ENCODE measurements around the gene GSK3A.
A peak's percentile ranks its signal among the peaks of the same experiment; 100 is the strongest.

Gene GSK3A

DNA sequence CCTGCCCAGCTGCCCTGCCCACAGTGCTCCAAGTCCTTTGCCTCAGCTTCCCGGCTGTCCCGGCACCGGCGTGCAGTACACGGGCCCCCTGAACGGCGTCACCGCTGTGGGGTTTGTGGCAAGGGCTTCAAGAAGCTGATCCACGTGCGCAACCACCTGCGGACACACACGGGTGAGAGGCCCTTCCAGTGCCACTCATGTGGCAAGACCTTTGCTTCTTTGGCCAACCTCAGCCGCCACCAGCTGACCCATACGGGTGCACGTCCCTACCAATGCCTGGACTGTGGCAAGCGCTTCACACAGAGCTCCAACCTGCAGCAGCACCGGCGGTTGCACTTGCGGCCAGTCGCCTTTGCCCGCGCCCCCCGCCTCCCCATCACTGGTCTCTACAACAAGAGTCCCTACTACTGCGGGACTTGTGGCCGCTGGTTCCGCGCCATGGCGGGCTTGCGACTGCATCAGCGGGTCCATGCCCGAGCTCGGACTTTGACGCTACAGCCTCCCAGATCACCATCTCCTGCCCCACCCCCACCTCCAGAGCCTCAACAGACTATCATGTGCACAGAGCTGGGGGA lies 16.6 kb downstream of the GSK3A start:
- no peak for DNase-seq (ENCODE audit: low read depth)

DNA sequence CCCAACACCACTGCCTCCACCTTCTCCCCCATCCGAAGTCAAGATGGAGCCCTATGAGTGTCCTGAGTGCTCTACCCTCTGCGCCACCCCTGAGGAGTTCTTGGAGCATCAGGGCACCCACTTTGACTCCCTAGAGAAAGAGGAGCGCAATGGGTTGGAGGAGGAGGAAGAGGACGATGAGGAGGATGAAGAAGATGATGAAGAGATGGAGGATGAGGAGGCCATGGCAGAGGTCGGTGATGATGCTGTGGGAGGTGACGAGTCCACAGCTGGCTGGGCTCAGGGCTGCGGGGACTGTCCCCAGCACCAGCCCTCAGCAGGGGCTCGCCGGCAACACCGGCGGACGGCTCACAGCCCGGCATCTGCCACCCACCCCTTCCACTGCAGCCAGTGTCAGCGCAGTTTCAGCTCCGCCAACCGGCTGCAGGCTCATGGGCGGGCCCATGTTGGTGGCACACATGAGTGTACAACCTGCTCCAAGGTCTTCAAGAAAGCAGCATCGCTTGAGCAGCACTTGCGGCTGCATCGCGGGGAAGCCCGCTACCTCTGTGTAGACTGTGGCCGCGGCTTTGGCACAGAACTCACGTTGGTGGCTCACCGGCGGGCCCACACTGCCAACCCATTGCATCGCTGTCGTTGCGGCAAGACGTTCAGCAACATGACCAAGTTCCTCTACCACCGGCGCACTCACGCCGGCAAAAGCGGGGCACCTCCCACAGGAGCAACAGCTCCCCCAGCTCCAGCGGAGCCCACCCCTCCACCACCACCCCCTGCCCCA lies 17.3 kb downstream of the GSK3A start:
- DNase-seq (ENCODE audit: low read depth): no peak

DNA sequence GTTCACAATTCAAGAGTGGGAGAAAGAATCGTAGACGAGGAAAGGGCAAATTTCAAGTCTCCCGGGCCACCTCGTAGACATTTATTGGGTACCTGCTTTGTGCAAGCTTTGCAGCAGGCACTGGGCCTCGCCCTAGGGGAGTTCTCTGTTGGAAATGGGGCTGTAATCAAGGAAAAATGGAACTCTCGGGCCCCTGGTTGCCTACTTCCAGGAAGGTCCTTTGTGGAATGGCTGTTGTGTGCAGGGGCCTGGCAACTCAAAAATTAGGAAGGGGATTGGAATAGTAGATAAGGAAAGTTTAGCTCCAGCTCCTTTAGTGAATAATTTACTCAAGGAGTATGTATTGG lies 21.7 kb downstream of the GSK3A start:
- no peak for DNase-seq (ENCODE audit: low read depth)

DNA sequence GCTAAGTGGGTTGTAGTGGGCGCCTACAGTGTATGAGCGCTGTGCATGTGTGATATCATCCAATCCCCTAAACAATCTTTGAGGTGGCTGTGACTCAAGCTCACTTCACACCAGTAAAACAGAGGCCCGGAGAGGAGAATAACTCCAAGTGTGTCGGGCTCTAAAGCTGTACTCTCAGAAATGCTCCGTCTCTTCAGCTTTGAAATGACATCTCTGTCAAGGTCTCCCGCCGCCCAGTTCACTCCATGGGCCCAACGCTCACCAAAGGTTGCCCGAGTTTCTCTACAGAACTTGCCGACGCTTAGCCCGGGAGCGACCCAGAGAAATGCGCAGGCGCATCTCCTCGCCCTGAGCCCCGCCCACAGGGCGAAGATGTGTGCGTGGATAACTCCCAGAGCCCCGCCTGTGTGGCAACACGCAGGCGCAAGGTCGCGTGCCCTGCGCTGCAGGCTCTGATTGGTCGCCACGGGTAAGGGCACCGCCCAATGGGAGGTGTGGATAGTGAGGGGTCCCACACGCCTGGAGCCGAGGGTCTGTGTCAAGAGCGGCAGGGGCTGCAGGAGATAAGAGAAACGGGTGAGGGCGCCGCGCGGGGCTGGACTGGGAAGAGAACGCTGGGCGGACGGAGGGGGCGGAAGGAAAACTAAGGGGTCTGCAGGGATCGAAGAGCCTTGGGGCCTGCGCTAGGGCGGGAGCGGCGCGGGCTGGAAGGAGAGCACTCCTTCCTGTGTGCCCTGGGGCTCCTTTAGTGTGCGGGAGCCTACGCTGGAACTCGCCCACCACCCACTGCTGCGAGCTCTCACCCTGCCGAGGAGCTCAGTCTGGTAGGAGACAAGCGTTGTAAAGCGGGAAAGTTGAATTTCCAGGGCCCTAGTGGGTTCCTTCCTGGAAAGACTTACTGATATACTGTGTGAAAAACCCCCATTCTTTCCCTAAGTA lies 22.3 kb downstream of the GSK3A start, which contains the start of gene ZNF526:
Gene ZNF526 (plus strand): TSS at position 501 of the 939 bp plus-strand sequence. CDS start 4,092 bp downstream, outside the sequence.
- peak; percentile 96 for DNase-seq (ENCODE audit: low read depth)

DNA sequence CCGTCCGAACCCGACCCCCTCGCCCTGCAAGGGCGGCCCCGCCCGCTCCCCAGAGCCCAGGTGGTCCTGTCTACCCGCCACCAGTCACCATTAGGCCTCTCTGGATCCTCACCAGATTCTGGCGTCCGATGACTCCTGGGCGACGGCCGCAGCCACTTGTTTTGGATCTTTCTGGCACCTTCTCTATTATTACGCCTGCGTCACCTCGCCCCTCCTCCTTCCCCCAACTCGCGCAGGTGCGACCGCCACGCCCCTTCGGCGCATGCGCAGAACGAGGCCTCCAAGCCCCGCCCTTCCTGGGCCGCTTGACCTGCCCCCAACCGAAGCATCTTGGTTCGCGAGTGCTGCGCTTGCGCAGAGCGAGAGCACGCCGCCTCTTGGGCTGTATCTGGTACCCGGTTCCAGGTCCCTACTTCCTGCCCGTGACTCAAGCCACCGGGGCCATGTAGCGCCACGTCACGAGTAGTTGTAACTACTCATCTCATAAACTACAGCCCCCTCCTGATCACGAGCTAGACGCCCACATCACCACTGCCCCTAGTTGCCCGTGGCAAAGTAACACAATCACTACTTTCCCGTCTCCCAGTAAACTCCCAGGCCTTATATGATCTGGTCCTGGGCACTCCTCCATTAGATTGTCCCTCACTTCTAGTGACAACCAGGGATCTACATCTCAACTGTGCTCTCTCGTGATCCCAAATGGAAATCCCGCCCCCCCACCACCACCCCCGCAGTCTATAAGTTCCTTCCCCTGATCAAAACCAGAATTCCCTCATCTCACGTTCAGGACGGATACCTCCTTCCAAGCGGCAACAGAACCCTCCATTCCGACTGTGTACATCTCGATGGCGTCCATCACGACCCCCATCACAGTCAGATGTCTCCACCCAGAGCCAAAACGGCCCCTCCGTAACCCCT lies 24.6 kb downstream of the GSK3A start, which contains the start of gene DEDD2:
Gene DEDD2 (minus strand): TSS at position 158 of the 918 bp plus-strand sequence. CDS start 670 bp downstream, outside the sequence.
- peak; percentile 100 for DNase-seq (ENCODE audit: low read depth)

DNA sequence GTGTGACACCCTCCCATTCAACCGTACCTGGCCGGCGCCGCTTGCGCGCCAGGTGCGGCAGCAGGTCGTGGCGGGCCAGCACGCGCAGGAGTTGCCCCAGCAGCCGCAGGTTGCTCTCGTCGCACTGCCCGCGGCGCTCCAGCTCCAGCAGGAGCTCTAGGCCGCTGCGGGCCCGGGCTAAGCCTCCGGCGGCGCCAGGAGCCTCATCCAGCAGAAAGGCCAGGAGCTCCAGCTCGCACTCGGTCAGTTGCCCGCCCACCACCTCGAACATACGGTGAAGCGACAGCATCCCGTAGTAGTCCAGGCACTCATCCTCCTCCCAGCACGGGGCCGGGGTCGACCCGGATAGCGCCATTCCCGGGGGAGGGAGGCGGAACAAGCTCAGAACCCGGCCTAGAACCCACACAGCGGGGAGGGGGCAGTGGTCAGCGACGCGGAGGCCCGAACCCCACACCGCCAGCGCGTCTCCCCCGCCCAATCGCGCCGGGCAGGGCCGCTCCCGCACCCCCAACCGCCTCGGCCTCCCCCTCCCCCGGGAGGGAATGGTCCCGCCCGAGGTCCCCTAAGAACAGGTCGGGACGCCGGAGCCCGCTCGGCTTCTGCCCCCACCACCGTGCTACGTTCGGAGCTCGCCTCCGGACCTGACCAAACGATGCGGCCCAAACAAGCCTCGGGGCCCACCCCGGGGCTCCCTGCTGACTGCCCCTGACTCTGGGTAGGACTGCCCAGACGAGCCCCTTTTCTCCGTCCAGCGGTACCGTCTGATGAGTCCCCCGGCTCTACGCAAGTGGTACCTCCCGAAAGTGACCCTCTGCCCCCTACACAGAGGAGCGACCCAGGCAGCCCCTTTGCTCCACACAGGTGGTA lies 25.5 kb downstream of the GSK3A start:
- peak; percentile 27 for DNase-seq (ENCODE audit: low read depth)

- DNase-seq (ENCODE audit: low read depth): no peak
Measured at GRCh38 chr19:42214810-42215485, 27.5 kb downstream of the GSK3A start.

DNA sequence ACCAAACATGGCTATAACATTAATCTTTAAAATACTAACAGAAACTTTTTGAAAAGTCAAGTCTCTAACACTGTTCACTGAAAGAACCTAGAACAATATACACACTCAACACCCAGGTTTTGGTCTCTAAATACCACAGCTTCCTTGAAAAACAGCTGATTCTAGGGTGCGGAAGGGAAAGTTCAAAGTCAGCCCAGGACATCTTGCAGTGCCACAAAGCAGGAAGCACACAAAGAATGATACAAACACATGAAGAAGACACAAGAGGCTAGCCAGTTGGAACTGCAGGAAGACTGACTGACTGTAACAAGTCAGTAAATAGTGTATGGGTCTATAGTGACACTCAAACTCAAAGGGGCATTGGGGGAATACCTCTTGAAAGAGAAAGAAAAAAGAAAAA lies 29.5 kb downstream of the GSK3A start:
- DNase-seq (ENCODE audit: low read depth): no peak

- DNase-seq (ENCODE audit: low read depth): no peak
Measured at GRCh38 chr19:42208612-42209011, 33.8 kb downstream of the GSK3A start.

- no peak for DNase-seq (ENCODE audit: low read depth)
Measured at GRCh38 chr19:42207767-42208271, 34.6 kb downstream of the GSK3A start.

- no peak for DNase-seq (ENCODE audit: low read depth)
Measured at GRCh38 chr19:42206871-42207755, 35.3 kb downstream of the GSK3A start.

DNA sequence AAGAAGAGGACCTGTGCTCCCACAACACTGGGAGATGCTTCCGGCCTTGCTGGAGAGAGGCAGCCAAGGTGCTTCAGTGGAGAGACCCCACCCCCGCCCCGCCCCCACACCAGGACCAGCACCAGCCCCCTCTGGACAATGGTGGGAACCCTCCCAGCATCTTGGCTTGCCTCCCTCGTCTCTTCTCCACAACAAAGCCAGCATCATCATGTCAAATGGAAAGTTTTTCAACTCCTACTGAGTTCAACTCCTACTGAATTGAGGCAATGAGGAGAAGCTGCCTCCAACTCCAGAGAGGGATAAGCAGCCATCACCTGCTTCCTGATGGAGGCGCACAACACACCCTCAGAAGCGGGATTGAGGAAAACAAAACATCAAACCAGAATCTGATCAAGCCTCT lies 37.7 kb downstream of the GSK3A start:
- no peak for DNase-seq (ENCODE audit: low read depth)

DNA sequence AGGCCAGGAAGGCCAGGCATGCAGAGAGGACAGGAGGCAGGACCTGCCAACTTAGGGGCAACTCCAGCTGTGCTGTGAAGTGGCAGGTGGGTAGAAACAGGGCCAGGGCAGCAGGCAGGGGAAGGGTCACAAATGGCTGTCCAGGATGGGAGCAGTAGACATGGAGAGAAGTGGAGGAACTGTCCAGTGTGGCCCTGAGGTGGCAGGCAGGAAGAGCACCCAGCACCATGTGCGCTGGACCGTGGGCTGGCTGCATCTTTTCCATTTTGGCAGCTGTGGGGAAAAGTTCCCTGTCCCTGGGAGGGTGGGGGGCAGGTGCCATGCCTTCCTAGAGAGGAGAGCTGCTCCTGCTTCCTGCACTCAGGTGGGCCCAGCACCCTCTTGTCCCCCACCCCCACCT lies 38.7 kb downstream of the GSK3A start:
- no peak for DNase-seq (ENCODE audit: low read depth)

- no peak for DNase-seq (ENCODE audit: low read depth)
Measured at GRCh38 chr19:42202290-42202880, 40.0 kb downstream of the GSK3A start.

DNA sequence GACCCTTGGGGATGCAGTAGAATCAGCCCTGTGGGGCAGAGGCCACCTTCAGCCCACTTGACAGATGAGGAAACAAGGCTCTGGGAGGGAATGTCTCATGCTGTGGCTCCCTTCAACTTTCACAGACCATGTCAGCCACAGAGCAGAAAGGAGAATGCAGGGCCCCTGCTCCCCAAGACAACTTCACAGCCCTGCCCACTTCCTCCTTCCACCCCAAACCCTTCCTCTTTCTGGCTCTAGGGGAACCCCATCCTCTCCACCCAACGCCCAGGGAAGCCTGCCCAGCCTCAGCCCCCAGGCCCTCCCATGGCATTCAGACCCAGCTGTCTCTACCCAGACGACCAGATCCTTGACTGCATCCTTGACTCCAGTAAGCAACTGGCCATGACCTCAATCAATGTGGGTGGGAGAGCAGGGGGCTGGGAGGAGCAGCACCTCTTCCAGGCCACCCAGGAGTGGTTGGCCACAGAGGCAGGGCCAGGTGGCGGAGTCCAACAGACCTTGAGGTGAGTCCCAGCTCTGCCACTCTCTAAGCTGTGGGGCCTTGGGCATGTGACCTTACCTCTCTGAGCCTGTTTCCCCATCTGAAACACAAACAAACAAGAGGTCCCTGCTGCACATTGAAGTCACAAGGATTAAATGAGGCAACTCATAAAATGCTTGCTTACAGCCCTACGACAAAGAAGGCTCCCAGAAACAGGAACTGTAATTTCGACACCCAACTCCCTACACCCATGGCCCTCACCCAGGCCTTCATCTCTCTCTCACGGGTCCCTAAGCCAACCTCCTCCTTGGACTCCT lies 40.7 kb downstream of the GSK3A start:
- DNase-seq (ENCODE audit: low read depth): no peak

- no peak for DNase-seq (ENCODE audit: low read depth)
Measured at GRCh38 chr19:42200116-42200715, 42.2 kb downstream of the GSK3A start.
